GM12892 (cell line): ENCODE results near the gene C19orf67.
"Not testable (repeated sequence)": the region's sequence is repeated elsewhere in the genome, so short reads cannot be mapped to it uniquely, and the experiment has no call there.

Source experiments
- POLR2A ChIP-seq: IDR thresholded peaks from 2 replicates; pipeline ENCODE4 v1.6.1; 2011; ENCODE audit warnings: low read depth, low read length, control low read depth
- POLR2AphosphoS5 ChIP-seq: IDR thresholded peaks from 2 replicates; pipeline ENCODE4 v1.6.1; 2011; ENCODE audit warnings: low read depth, low read length, control low read depth
- TAF1 ChIP-seq: IDR thresholded peaks from 2 replicates; pipeline ENCODE4 v1.6.1; 2011; ENCODE audit warnings: low read depth, mild to moderate bottlenecking, control low read depth, low read length, borderline replicate concordance

- not testable (repeated sequence) for TF ChIP-seq POLR2AphosphoS5, POLR2A, TAF1
These were observed 37.7 kb downstream of the C19orf67 start for GRCh38 chr19:14047866-14048265.
